ENCODE measurements around the gene GRAP2. TPM values are rescaled to one million over a fixed set of nuclear protein-coding genes. Genes with fewer than 3 reads are reported as not detected.

Gene GRAP2
- total and polyA plus RNA-seq, 9 of the 15 experiments (the other 6 are each of a cell fraction or from before 2014, with no cell fraction given): 4.8 to 88.7 (median 60.4) TPM

DNA sequence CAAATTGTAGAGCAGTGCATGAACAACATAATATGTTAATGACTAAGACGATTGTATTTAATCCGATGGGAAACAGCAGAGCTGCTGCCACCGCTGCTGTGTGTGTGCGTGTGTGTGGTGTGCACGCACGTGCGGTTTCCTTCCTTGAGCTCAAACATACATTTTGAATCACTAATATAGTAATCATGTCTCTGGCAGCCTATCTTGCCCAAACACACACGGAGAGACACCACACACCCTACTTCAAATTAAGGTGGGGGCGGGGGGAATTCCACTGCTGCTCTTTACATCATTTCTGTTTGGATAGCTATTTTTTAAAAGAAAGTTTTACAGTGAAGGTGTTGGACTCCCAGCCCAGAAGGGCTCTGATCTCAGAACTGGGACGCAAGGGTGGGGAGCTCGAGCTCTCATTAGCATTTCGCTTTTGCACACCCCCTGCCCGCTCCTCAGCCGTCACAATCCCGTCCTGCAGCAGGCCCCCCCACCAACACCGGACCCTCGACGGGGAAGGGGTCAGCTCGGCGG lies 93.2 kb downstream of the GRAP2 start (continued):
- TF ChIP-seq SMAD2 (IDR thresholded peaks at IDR 0.05; ENCODE audit: low read depth, low read length) (no peak), KAT8 (IDR thresholded peaks at IDR 0.05; ENCODE audit: low read depth) (no peak), ZNF507 (tag; conservative IDR thresholded peaks at IDR 0.05) (no peak), GATAD2A (IDR thresholded peaks at IDR 0.05) (no peak), NFYB (IDR thresholded peaks at IDR 0.05; ENCODE audit: extremely low read depth, insufficient read length) (no peak), BHLHE40 (IDR thresholded peaks at IDR 0.05; ENCODE audit: low read length) (peak; percentile 96), NR2F6 (CRISPR knock-in tag; IDR thresholded peaks at IDR 0.05) (no peak), EP300 (IDR thresholded peaks at IDR 0.05; ENCODE audit: low read length) (peak; percentile 14; the same call in 1 of the 2 replicates), PATZ1 (CRISPR knock-in tag; IDR thresholded peaks at IDR 0.05; ENCODE audit: borderline replicate concordance) (no peak), CBFA2T3 (IDR thresholded peaks at IDR 0.05) (peak; percentile 77), ZNF644 (tag; IDR thresholded peaks at IDR 0.05; ENCODE audit: low read depth) (no peak), PHB (CRISPR knock-in tag; IDR thresholded peaks at IDR 0.05) (no peak), ZNF740 (CRISPR knock-in tag; IDR thresholded peaks at IDR 0.05) (no peak), ZNF740 (tag; IDR thresholded peaks at IDR 0.05) (no peak), L3MBTL2 (IDR thresholded peaks at IDR 0.05) (peak; percentile 50; the same call in 1 of the 2 replicates), RBFOX2 (IDR thresholded peaks at IDR 0.05; ENCODE audit: low read depth, low read length) (0 out of 2 replicates have a peak, but pooled peaks have one; percentile 33), NFRKB (IDR thresholded peaks at IDR 0.05; ENCODE audit: low read depth) (no peak), EGR1 (conservative IDR thresholded peaks at IDR 0.05) (no peak; the same call in 1 of the 2 replicates), BRD4 (IDR thresholded peaks at IDR 0.05) (no peak), TCFL5 (CRISPR knock-in tag; conservative IDR thresholded peaks at IDR 0.05) (no peak), PRMT5 (CRISPR knock-in tag; IDR thresholded peaks at IDR 0.05) (no peak), CHCHD3 (CRISPR knock-in tag; IDR thresholded peaks at IDR 0.05) (no peak), ZNF324 (CRISPR knock-in tag; IDR thresholded peaks at IDR 0.05) (no peak)
- TF ChIP-seq, protein P1, sequence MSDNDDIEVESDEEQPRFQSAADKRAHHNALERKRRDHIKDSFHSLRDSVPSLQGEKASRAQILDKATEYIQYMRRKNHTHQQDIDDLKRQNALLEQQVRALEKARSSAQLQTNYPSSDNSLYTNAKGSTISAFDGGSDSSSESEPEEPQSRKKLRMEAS (CRISPR knock-in tag; IDR thresholded peaks at IDR 0.05): no peak
- TF ChIP-seq, protein P2, sequence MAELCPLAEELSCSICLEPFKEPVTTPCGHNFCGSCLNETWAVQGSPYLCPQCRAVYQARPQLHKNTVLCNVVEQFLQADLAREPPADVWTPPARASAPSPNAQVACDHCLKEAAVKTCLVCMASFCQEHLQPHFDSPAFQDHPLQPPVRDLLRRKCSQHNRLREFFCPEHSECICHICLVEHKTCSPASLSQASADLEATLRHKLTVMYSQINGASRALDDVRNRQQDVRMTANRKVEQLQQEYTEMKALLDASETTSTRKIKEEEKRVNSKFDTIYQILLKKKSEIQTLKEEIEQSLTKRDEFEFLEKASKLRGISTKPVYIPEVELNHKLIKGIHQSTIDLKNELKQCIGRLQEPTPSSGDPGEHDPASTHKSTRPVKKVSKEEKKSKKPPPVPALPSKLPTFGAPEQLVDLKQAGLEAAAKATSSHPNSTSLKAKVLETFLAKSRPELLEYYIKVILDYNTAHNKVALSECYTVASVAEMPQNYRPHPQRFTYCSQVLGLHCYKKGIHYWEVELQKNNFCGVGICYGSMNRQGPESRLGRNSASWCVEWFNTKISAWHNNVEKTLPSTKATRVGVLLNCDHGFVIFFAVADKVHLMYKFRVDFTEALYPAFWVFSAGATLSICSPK (IDR thresholded peaks at IDR 0.05; ENCODE audit: borderline replicate concordance): no peak

Measured in K562 (cell line).